K562 (cell line): ENCODE results near the gene SNX17. TPM values are rescaled to one million over a fixed set of nuclear protein-coding genes. Genes with fewer than 3 reads are reported as not detected.
A peak's percentile ranks its signal among the peaks of the same experiment; 100 is the strongest.

Source experiments
- C11orf30 ChIP-seq: fragments of 450-650 bp; IDR thresholded peaks from 2 replicates; pipeline ENCODE4 v1.6.1; 2016; ENCODE audit warnings: low read depth, mild to moderate bottlenecking
- CBX1 ChIP-seq: sonication (generic); IDR thresholded peaks from 2 replicates; pipeline ENCODE4 v1.6.1; 2016; ENCODE audit warnings: antibody characterized with exemption, low read depth, mild to moderate bottlenecking
- EP300 ChIP-seq: IDR thresholded peaks from 2 replicates; pipeline ENCODE4 v1.6.1; 2012; ENCODE audit warnings: low read length, improper control_type of control experiment
- ERF ChIP-seq: fragments of 450-650 bp; formaldehyde crosslinking; IDR thresholded peaks from 2 replicates; pipeline ENCODE4 v1.4.0; 2020; ENCODE audit warnings: mild to moderate bottlenecking, mixed read lengths
- FOXJ2 ChIP-seq: fragments of 200-800 bp; sonication (Bioruptor generic); IDR thresholded peaks from 2 replicates; pipeline ENCODE4 v1.6.1; 2016; ENCODE audit warnings: missing genetic modification characterization, missing compliant biosample characterization
- GABPB1 ChIP-seq: sonication (generic); formaldehyde crosslinking; IDR thresholded peaks from 2 replicates; pipeline ENCODE4 v1.8.0; 2022; ENCODE audit warnings: mild to moderate bottlenecking, missing genetic modification reagents
- HCFC1 ChIP-seq: IDR thresholded peaks from 2 replicates; pipeline ENCODE4 v1.6.1; 2012; ENCODE audit warnings: low read depth, low read length, improper control_type of control experiment
- NELFE ChIP-seq: IDR thresholded peaks from 2 replicates; pipeline ENCODE4 v1.6.1; 2011; ENCODE audit warnings: mild to moderate bottlenecking; ENCODE audit not compliant: insufficient read depth, insufficient read length
- POLR2H ChIP-seq: IDR thresholded peaks from 2 replicates; pipeline ENCODE4 v1.6.1; 2016; ENCODE audit warnings: missing genetic modification characterization, low read depth, mild to moderate bottlenecking, control low read depth, missing compliant biosample characterization, moderate library complexity
- RBM34 ChIP-seq: fragments of 200-400 bp; formaldehyde crosslinking; IDR thresholded peaks from 2 replicates; pipeline ENCODE4 v1.6.1; 2018; ENCODE audit warnings: low read length, borderline replicate concordance; ENCODE audit not compliant: insufficient read depth
- TGIF2 ChIP-seq: sonication (generic); formaldehyde crosslinking; IDR thresholded peaks from 2 replicates; pipeline ENCODE4 v1.8.1; 2022; ENCODE audit warnings: mild to moderate bottlenecking, missing genetic modification reagents, moderate library complexity
- ZNF224 ChIP-seq: sonication (generic); formaldehyde crosslinking; IDR thresholded peaks from 2 replicates; pipeline ENCODE4 v1.8.0; 2022; ENCODE audit warnings: mild to moderate bottlenecking, missing genetic modification reagents
- polyA plus RNA-seq, 8 experiments: library from polyadenylated mRNA; depleted of rRNA in 4 of 8; stranded (reverse) in 5 of 8; unstranded in 3 of 8; fragments of >200 nt; fragmentation: Nextera tagmentation in 2 of 8; fragmentation: Illumina TruSeq in 1 of 8; extraction: Ambion mirVana in 2 of 8; extraction: Trizol in 1 of 8; gene quantifications; 2 replicates each; pipeline versions ENCODE4 v1.2.1 to v1.2.3, GENCODE V29; 2011 to 2014; ENCODE audit warnings: inconsistent platforms in 1 of 8, missing spikeins in 1 of 8
- total RNA-seq, 7 experiments: library from RNA; depleted of rRNA in 6 of 7; stranded (reverse); fragments of >200 nt in 6 of 7; fragmentation: Illumina TruSeq in 2 of 7; extraction: Trizol in 2 of 7; gene quantifications; 2 replicates each; pipeline versions ENCODE4 v1.2.1 to v1.2.3, GENCODE V29; 2011 to 2021; ENCODE audit warnings: low replicate concordance in 1 of 7
- TF ChIP-seq, protein P1 (sequence below), 3 experiments: fragments of 200-800 bp in 1 of 3; sonication (Bioruptor generic) in 1 of 3; sonication (generic) in 1 of 3; formaldehyde crosslinking in 1 of 3; IDR thresholded peaks; 2 replicates each; pipeline versions ENCODE4 v1.6.1 to v1.8.0; 2016 to 2022; ENCODE audit warnings: mild to moderate bottlenecking in 2 of 3, missing compliant biosample characterization in 2 of 3, missing genetic modification characterization in 2 of 3, missing genetic modification reagents in 1 of 3
- TF ChIP-seq, protein P2 (sequence below), 2 experiments: fragments of 450-650 bp; conservative IDR thresholded peaks; 2 replicates each; pipeline ENCODE4 v1.6.1; 2017; ENCODE audit warnings: mild to moderate bottlenecking in 2 of 2, moderate library complexity in 2 of 2
- TF ChIP-seq, protein P3 (sequence below), 2 experiments: IDR thresholded peaks in 1 of 2; conservative IDR thresholded peaks in 1 of 2; 2 replicates each; pipeline ENCODE4 v1.6.1; 2016; ENCODE audit warnings: low read depth in 2 of 2, mild to moderate bottlenecking in 1 of 2, missing compliant biosample characterization in 1 of 2, missing genetic modification characterization in 1 of 2, moderate library complexity in 1 of 2
- TF ChIP-seq, protein P4 (sequence below): sonication (generic); formaldehyde crosslinking; IDR thresholded peaks from 2 replicates; pipeline ENCODE4 v1.8.0; 2023; ENCODE audit warnings: mild to moderate bottlenecking, missing genetic modification reagents

The SNX17 gene
- total and polyA plus RNA-seq, 9 of the 15 experiments (the other 6 are each of a cell fraction or from before 2014, with no cell fraction given), result 3.0 to 75.7 (median 54.6) TPM

DNA sequence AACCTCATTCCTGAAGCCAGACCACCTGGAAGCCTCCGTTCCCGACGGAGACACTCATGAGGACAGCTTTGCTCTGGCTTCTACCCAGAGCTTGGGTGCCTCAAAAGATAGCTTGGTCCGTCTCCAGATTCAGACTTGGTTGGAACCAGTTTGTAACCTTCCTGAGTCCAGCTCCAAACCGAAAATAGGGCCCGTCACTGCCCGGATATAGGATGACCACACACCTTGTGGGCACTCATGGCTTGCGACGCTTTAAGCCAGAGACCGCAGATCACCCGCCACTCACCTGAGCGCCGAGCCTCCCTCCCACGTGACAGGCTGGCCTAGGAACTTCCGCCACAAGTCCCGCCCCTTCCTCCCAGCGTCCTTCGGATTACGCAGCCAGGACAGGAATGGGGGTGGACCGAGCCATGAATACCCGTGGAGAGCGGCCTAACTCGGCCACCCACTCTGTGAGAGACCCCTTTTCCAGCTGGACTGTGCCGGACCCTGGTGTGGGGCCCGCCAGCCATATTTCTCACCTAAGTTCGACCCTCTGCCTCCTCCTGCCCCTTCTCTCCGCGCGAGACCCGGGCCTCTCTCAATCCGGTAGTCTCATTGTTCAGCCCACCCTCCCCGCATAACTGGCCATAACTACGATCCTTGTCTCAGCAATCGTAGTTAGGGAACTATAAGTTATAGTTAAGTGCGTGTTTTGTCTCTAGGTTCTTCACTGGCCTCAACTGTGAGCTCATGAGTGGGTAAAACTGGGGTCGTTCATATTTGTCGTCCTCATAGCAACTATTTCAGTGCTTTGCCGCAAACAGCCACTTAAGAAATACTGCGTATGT lies 47.4 kb upstream of the SNX17 start, which contains the start of gene MPV17 (continued):
- TF ChIP-seq, protein P1, sequence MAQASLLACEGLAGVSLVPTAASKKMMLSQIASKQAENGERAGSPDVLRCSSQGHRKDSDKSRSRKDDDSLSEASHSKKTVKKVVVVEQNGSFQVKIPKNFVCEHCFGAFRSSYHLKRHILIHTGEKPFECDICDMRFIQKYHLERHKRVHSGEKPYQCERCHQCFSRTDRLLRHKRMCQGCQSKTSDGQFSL (CRISPR knock-in tag; IDR thresholded peaks at IDR 0.05), result peak; percentile 83; the same call in 1 of the 2 replicates
- TF ChIP-seq, protein P1 (tag; IDR thresholded peaks at IDR 0.05), result 0 out of 4 replicates have a peak, but pooled peaks of 1 of the 2 experiments have one; percentile 47
- TF ChIP-seq RBM34 (no peak), POLR2H (peak; percentile 89), GABPB1 (peak; percentile 92), ERF (CRISPR knock-in tag) (peak; percentile 15; the same call in 1 of the 2 replicates), FOXJ2 (tag) (no peak), EP300 (0 out of 2 replicates have a peak, but pooled peaks have one; percentile 28), NELFE (no peak), CBX1 (peak; percentile 77; the same call in 1 of the 2 replicates), ZNF224 (CRISPR knock-in tag) (no peak), C11orf30 (peak; percentile 88), HCFC1 (peak; percentile 62), TGIF2 (CRISPR knock-in tag) (0 out of 2 replicates have a peak, but pooled peaks have one; percentile 38)
- TF ChIP-seq, protein P2, sequence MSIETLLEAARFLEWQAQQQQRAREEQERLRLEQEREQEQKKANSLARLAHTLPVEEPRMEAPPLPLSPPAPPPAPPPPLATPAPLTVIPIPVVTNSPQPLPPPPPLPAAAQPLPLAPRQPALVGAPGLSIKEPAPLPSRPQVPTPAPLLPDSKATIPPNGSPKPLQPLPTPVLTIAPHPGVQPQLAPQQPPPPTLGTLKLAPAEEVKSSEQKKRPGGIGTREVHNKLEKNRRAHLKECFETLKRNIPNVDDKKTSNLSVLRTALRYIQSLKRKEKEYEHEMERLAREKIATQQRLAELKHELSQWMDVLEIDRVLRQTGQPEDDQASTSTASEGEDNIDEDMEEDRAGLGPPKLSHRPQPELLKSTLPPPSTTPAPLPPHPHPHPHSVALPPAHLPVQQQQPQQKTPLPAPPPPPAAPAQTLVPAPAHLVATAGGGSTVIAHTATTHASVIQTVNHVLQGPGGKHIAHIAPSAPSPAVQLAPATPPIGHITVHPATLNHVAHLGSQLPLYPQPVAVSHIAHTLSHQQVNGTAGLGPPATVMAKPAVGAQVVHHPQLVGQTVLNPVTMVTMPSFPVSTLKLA (conservative IDR thresholded peaks at IDR 0.05), result peak; percentile 86 to 94
- TF ChIP-seq, protein P3, sequence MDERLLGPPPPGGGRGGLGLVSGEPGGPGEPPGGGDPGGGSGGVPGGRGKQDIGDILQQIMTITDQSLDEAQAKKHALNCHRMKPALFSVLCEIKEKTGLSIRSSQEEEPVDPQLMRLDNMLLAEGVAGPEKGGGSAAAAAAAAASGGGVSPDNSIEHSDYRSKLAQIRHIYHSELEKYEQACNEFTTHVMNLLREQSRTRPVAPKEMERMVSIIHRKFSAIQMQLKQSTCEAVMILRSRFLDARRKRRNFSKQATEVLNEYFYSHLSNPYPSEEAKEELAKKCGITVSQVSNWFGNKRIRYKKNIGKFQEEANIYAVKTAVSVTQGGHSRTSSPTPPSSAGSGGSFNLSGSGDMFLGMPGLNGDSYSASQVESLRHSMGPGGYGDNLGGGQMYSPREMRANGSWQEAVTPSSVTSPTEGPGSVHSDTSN (CRISPR knock-in tag; IDR thresholded peaks at IDR 0.05; ENCODE audit: low read depth), result peak; percentile 55
- TF ChIP-seq, protein P3 (tag; conservative IDR thresholded peaks at IDR 0.05; ENCODE audit: low read depth), result peak; percentile 71
- TF ChIP-seq, protein P4, sequence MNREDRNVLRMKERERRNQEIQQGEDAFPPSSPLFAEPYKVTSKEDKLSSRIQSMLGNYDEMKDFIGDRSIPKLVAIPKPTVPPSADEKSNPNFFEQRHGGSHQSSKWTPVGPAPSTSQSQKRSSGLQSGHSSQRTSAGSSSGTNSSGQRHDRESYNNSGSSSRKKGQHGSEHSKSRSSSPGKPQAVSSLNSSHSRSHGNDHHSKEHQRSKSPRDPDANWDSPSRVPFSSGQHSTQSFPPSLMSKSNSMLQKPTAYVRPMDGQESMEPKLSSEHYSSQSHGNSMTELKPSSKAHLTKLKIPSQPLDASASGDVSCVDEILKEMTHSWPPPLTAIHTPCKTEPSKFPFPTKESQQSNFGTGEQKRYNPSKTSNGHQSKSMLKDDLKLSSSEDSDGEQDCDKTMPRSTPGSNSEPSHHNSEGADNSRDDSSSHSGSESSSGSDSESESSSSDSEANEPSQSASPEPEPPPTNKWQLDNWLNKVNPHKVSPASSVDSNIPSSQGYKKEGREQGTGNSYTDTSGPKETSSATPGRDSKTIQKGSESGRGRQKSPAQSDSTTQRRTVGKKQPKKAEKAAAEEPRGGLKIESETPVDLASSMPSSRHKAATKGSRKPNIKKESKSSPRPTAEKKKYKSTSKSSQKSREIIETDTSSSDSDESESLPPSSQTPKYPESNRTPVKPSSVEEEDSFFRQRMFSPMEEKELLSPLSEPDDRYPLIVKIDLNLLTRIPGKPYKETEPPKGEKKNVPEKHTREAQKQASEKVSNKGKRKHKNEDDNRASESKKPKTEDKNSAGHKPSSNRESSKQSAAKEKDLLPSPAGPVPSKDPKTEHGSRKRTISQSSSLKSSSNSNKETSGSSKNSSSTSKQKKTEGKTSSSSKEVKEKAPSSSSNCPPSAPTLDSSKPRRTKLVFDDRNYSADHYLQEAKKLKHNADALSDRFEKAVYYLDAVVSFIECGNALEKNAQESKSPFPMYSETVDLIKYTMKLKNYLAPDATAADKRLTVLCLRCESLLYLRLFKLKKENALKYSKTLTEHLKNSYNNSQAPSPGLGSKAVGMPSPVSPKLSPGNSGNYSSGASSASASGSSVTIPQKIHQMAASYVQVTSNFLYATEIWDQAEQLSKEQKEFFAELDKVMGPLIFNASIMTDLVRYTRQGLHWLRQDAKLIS (CRISPR knock-in tag), result peak; percentile 74
